OCI-LY7 (cell line): ENCODE results near the gene STOML3.

Source experiments
- EZH2phosphoT487 ChIP-seq: fragments of 200-600 bp; sonication (generic); IDR thresholded peaks from 2 replicates; pipeline ENCODE4 v1.6.1; 2018; ENCODE audit warnings: low read depth, borderline replicate concordance, mild to moderate bottlenecking, mixed run types, antibody characterized with exemption, low read length, moderate library complexity, mixed read lengths
- TF ChIP-seq, protein P1 (sequence below): fragments of 200-600 bp; sonication (generic); conservative IDR thresholded peaks from 2 replicates; pipeline ENCODE4 v1.5.1; 2014; ENCODE audit warnings: mild to moderate bottlenecking, antibody characterized with exemption, low read length, moderate library complexity, mixed read lengths

GRCh38 chr13:39016787-39017186 lies 26.2 kb upstream of the STOML3 start:
- TF ChIP-seq, protein P1, sequence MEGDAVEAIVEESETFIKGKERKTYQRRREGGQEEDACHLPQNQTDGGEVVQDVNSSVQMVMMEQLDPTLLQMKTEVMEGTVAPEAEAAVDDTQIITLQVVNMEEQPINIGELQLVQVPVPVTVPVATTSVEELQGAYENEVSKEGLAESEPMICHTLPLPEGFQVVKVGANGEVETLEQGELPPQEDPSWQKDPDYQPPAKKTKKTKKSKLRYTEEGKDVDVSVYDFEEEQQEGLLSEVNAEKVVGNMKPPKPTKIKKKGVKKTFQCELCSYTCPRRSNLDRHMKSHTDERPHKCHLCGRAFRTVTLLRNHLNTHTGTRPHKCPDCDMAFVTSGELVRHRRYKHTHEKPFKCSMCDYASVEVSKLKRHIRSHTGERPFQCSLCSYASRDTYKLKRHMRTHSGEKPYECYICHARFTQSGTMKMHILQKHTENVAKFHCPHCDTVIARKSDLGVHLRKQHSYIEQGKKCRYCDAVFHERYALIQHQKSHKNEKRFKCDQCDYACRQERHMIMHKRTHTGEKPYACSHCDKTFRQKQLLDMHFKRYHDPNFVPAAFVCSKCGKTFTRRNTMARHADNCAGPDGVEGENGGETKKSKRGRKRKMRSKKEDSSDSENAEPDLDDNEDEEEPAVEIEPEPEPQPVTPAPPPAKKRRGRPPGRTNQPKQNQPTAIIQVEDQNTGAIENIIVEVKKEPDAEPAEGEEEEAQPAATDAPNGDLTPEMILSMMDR, result peak; percentile 78
- TF ChIP-seq EZH2phosphoT487, result no peak
